IMR-90 (cell line): ENCODE results near the gene NTM.

ENCODE experiments used
- BHLHE40 ChIP-seq: fragments of 150-350 bp; IDR thresholded peaks from 2 replicates; pipeline ENCODE4 v1.6.1; 2016; ENCODE audit warnings: mild to moderate bottlenecking, low read depth, low read length
- CTCF ChIP-seq: conservative IDR thresholded peaks from 2 replicates; pipeline ENCODE4 v1.5.1; 2012; ENCODE audit warnings: mild to moderate bottlenecking, low read depth, low read length, improper control_type of control experiment
- MXI1 ChIP-seq: IDR thresholded peaks from 2 replicates; pipeline ENCODE4 v1.6.1; 2012; ENCODE audit warnings: low read depth, mild to moderate bottlenecking, low read length, moderate library complexity, borderline replicate concordance
- NFE2L2 ChIP-seq: fragments of 150-350 bp; IDR thresholded peaks from 2 replicates; pipeline ENCODE4 v1.6.1; 2016; ENCODE audit warnings: low read depth, mild to moderate bottlenecking, low read length
- POLR2A ChIP-seq: IDR thresholded peaks from 2 replicates; pipeline ENCODE4 v1.6.1; 2012; ENCODE audit warnings: mild to moderate bottlenecking, low read depth, low read length
- RAD21 ChIP-seq: IDR thresholded peaks from 2 replicates; pipeline ENCODE4 v1.6.1; 2012; ENCODE audit warnings: low read length, improper control_type of control experiment
- RCOR1 ChIP-seq: IDR thresholded peaks from 2 replicates; pipeline ENCODE4 v1.6.1; 2012; ENCODE audit warnings: mild to moderate bottlenecking, low read length, improper control_type of control experiment; ENCODE audit not compliant: insufficient replicate concordance
- USF2 ChIP-seq: fragments of 150-350 bp; IDR thresholded peaks from 2 replicates; pipeline ENCODE4 v1.6.1; 2017; ENCODE audit warnings: mild to moderate bottlenecking, antibody characterized with exemption, low read length, low read depth

- TF ChIP-seq RAD21 (no peak), POLR2A (no peak), NFE2L2 (no peak), CTCF (no peak), RCOR1 (no peak), MXI1 (no peak), USF2 (no peak), BHLHE40 (no peak)
Observed at GRCh38 chr11:131710511-131710910, 340.1 kb downstream of the NTM start.
